Hematopoietic multipotent progenitor cell treated with erythropoietin and hydrocortisone succinate and interleukin-3 and kit ligand, for 15 days (in vitro differentiated cells): ENCODE results near the gene NIPA2.
A peak's percentile ranks its signal among the peaks of the same experiment; 100 is the strongest.

Experiments
- DNase-seq: peaks from one replicate; pipeline ENCODE4 v3.0.0-alpha.2; 2015; ENCODE audit warnings: low spot score

Gene NIPA2

GRCh38 chr15:22839046-22839695 lies 705 bp downstream of the NIPA2 start:
- DNase-seq, result peak; percentile 14

GRCh38 chr15:22844421-22845288 lies 6.2 kb downstream of the NIPA2 start:
- DNase-seq, result no peak

GRCh38 chr15:22845289-22845900 lies 6.9 kb downstream of the NIPA2 start:
- no peak for DNase-seq

- no peak for DNase-seq
These were observed 7.6 kb downstream of the NIPA2 start for GRCh38 chr15:22846073-22846472.

GRCh38 chr15:22850055-22850454 lies 11.6 kb downstream of the NIPA2 start:
- no peak for DNase-seq

GRCh38 chr15:22851513-22851912 lies 13.0 kb downstream of the NIPA2 start:
- no peak for DNase-seq

GRCh38 chr15:22855791-22856190 lies 17.3 kb downstream of the NIPA2 start:
- no peak for DNase-seq

GRCh38 chr15:22856659-22857058 lies 18.2 kb downstream of the NIPA2 start:
- DNase-seq, result no peak

GRCh38 chr15:22861161-22861560 lies 22.7 kb downstream of the NIPA2 start:
- DNase-seq, result no peak

GRCh38 chr15:22863356-22863755 lies 24.9 kb downstream of the NIPA2 start:
- DNase-seq, result no peak

- DNase-seq, result no peak
These were observed 27.6 kb downstream of the NIPA2 start for GRCh38 chr15:22866079-22866478.

- no peak for DNase-seq
These were observed 29.4 kb downstream of the NIPA2 start for GRCh38 chr15:22867886-22868285.

GRCh38 chr15:22868495-22868894 lies 30.0 kb downstream of the NIPA2 start:
- DNase-seq, result no peak

- DNase-seq, result no peak
These were observed 30.5 kb downstream of the NIPA2 start for GRCh38 chr15:22868928-22869327.

GRCh38 chr15:22869856-22870255 lies 31.4 kb downstream of the NIPA2 start:
- no peak for DNase-seq

- no peak for DNase-seq
These were observed 32.4 kb downstream of the NIPA2 start for GRCh38 chr15:22870865-22871264.

- DNase-seq, result no peak
These were observed 33.1 kb downstream of the NIPA2 start for GRCh38 chr15:22871481-22872086.

GRCh38 chr15:22872936-22873701 lies 34.7 kb downstream of the NIPA2 start:
- DNase-seq, result no peak

GRCh38 chr15:22873841-22874240 lies 35.4 kb downstream of the NIPA2 start:
- no peak for DNase-seq

- DNase-seq, result no peak
These were observed 35.8 kb downstream of the NIPA2 start for GRCh38 chr15:22874256-22874655.

- no peak for DNase-seq
These were observed 36.5 kb downstream of the NIPA2 start for GRCh38 chr15:22874966-22875365.

GRCh38 chr15:22877117-22877516 lies 38.7 kb downstream of the NIPA2 start:
- no peak for DNase-seq
